Neural cell (in vitro differentiated cells): ENCODE results near the gene CDR2L. TPM values are rescaled to one million over a fixed set of nuclear protein-coding genes. Genes with fewer than 3 reads are reported as not detected.
A peak's percentile ranks its signal among the peaks of the same experiment; 100 is the strongest.

Experiments used
- H2AFZ ChIP-seq: fragments of 200-600, 300-800 bp; sonication (generic), shearing (Covaris generic); 2 replicates; pipeline ENCODE4 v1.6.0; 2014; ENCODE audit warnings: low read depth, mild to moderate bottlenecking, antibody characterized with exemption, low read length, moderate library complexity
- H3F3A ChIP-seq: fragments of 200-600 bp; shearing (Covaris generic); 2 replicates; pipeline ENCODE4 v1.6.1; 2016; ENCODE audit warnings: mild to moderate bottlenecking, moderate library complexity, mixed read lengths, antibody characterized with exemption, low read length; ENCODE audit not compliant: insufficient read depth, poor library complexity, severe bottlenecking
- H3K27ac ChIP-seq: fragments of 200-600, 300-800 bp; sonication (generic), shearing (Covaris generic); 2 replicates; pipeline ENCODE4 v1.5.1; 2014; ENCODE audit warnings: mild to moderate bottlenecking, low read length, moderate library complexity
- H3K27me3 ChIP-seq: fragments of 300-800, 200-600 bp; sonication (generic), shearing (Covaris generic); 2 replicates; pipeline ENCODE4 v1.6.0; 2014; ENCODE audit warnings: mild to moderate bottlenecking, low read depth, low read length, moderate library complexity; ENCODE audit not compliant: insufficient read depth
- H3K36me3 ChIP-seq: fragments of 300-800, 200-600 bp; sonication (generic), shearing (Covaris generic); 2 replicates; pipeline ENCODE4 v1.5.1; 2014; ENCODE audit warnings: mild to moderate bottlenecking, antibody characterized with exemption, low read length, moderate library complexity; ENCODE audit not compliant: insufficient read depth
- H3K4me2 ChIP-seq: fragments of 300-800, 200-600 bp; sonication (generic), shearing (Covaris generic); 2 replicates; pipeline ENCODE4 v1.6.0; 2014; ENCODE audit warnings: mild to moderate bottlenecking, low read length
- H3K4me3 ChIP-seq: fragments of 300-800, 200-600 bp; sonication (generic), shearing (Covaris generic); 2 replicates; pipeline ENCODE4 v1.5.1; 2014; ENCODE audit warnings: mild to moderate bottlenecking, low read length, moderate library complexity
- H3K79me2 ChIP-seq: fragments of 200-600 bp; shearing (Covaris generic); replicated peaks from 2 replicates; pipeline ENCODE4 v1.6.0; 2014; ENCODE audit warnings: mild to moderate bottlenecking, low read length, moderate library complexity; ENCODE audit not compliant: insufficient read depth
- H3K9ac ChIP-seq: fragments of 300-800, 200-600 bp; sonication (generic), shearing (Covaris generic); 2 replicates; pipeline ENCODE4 v1.6.1; 2016; ENCODE audit warnings: mild to moderate bottlenecking, low read length, mixed read lengths
- H3K9me2 ChIP-seq: fragments of 200-600 bp; shearing (Covaris generic); 2 replicates; pipeline ENCODE4 v1.6.1; 2016; ENCODE audit warnings: mild to moderate bottlenecking, low read length, mixed read lengths; ENCODE audit not compliant: insufficient read depth
- H3K9me3 ChIP-seq: fragments of 200-600, 300-800 bp; sonication (generic), shearing (Covaris generic); 2 replicates; pipeline ENCODE4 v1.6.1; 2016; ENCODE audit warnings: mild to moderate bottlenecking, mixed run types, low read length, moderate library complexity, mixed read lengths
- H4K20me1 ChIP-seq: fragments of 200-600 bp; shearing (Covaris generic); 2 replicates; pipeline ENCODE4 v1.6.1; 2016; ENCODE audit warnings: mild to moderate bottlenecking, mixed run types; ENCODE audit not compliant: insufficient read depth
- EP300 ChIP-seq: fragments of 450-650 bp; conservative IDR thresholded peaks from 2 replicates; pipeline ENCODE4 v1.6.1; 2014; ENCODE audit warnings: antibody characterized with exemption, mild to moderate bottlenecking, moderate library complexity; ENCODE audit not compliant: poor library complexity, severe bottlenecking
- EZH2 ChIP-seq: fragments of 200-600, 300-800 bp; shearing (Covaris generic), sonication (generic); IDR thresholded peaks from 2 replicates; pipeline ENCODE4 v1.6.1; 2014; ENCODE audit warnings: antibody characterized with exemption, low read length, borderline replicate concordance, mild to moderate bottlenecking; ENCODE audit not compliant: insufficient read depth, poor library complexity, severe bottlenecking
- MXI1 ChIP-seq: fragments of 450-650 bp; conservative IDR thresholded peaks from 2 replicates; pipeline ENCODE4 v1.6.1; 2014; ENCODE audit warnings: antibody characterized with exemption, mild to moderate bottlenecking; ENCODE audit not compliant: poor library complexity, severe bottlenecking
- POLR2AphosphoS5 ChIP-seq: IDR thresholded peaks from 2 replicates; pipeline ENCODE4 v1.6.1; 2012
- RAD21 ChIP-seq: fragments of 450-650 bp; conservative IDR thresholded peaks from 2 replicates; pipeline ENCODE4 v1.6.1; 2014; ENCODE audit warnings: antibody characterized with exemption, mild to moderate bottlenecking, moderate library complexity
- REST ChIP-seq: IDR thresholded peaks from 2 replicates; pipeline ENCODE4 v1.6.1; 2012; ENCODE audit warnings: borderline replicate concordance
- SMC3 ChIP-seq: fragments of 450-650 bp; conservative IDR thresholded peaks from 2 replicates; pipeline ENCODE4 v1.6.1; 2014; ENCODE audit warnings: antibody characterized with exemption, mild to moderate bottlenecking, moderate library complexity; ENCODE audit not compliant: poor library complexity
- TAF1 ChIP-seq: IDR thresholded peaks from 2 replicates; pipeline ENCODE4 v1.6.1; 2012; ENCODE audit warnings: low read depth
- polyA plus RNA-seq: library from polyadenylated mRNA; depleted of rRNA; stranded (reverse); fragments of >200 nt; gene quantifications from 2 replicates; pipeline ENCODE4 v1.2.3, GENCODE V29; 2014
- TF ChIP-seq, protein P1 (sequence below): fragments of 450-650 bp; IDR thresholded peaks from 2 replicates; pipeline ENCODE4 v1.5.1; 2014; ENCODE audit warnings: antibody characterized with exemption, mild to moderate bottlenecking, moderate library complexity; ENCODE audit not compliant: poor library complexity, severe bottlenecking

The CDR2L gene
- polyA plus RNA-seq, 1 donor from 2014 or later, result 8.1 TPM

- no peaks in the 10 kb centered on the region for H3K9me3 ChIP-seq
- H3K4me3 ChIP-seq, result peak overlapping the region; percentile 71
- no peaks in the 10 kb centered on the region for H3K9me2 ChIP-seq
- peak overlapping the region; percentile 78 for H3K4me2 ChIP-seq
- peak overlapping the region; percentile 83 for H3K9ac ChIP-seq
- no peaks in the 10 kb centered on the region for H4K20me1 ChIP-seq
- no peaks in the 10 kb centered on the region for H3K27me3 ChIP-seq
- H2AFZ ChIP-seq, result peak overlapping the region; percentile 60
- peaks cover 6% of the 10 kb centered on the region for H3K79me2 ChIP-seq
- H3F3A ChIP-seq, result peaks cover 4% of the 10 kb centered on the region
- H3K36me3 ChIP-seq, result no peaks in the 10 kb centered on the region
- H3K27ac ChIP-seq, result peak overlapping the region; percentile 92
- TF ChIP-seq POLR2AphosphoS5, result no peak
- peak; percentile 13 for TF ChIP-seq EP300
- TF ChIP-seq REST, result peak; percentile 30
- no peak for TF ChIP-seq SMC3
Observed at GRCh38 chr17:75013092-75013559, 25.7 kb downstream of the CDR2L start.

DNA sequence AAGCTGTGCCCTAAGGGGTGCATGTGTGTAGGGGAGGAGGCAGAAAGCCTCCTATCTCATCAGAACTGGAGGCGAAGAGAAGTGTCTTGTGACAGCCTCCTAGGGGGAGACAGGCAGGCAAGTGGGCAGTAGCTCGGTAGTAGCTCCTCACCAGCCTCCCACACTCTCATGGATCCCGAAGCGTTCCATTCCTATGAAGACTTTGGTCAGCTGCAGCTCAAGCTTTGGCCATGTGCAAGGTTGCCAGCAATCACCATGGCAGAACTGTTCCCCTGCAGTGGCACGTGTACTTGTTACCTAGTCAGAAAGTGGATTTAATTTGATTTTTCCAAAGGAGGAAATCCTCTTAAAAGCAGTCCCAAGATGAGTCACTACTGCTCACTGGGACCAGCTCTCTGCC lies 31.7 kb downstream of the CDR2L start:
- Histone ChIP-seq H3K4me2 (no peak overlapping the region), H3K9me3 (no peaks in the 10 kb centered on the region), H3F3A (no peaks in the 10 kb centered on the region), H2AFZ (no peak overlapping the region), H3K79me2 (peaks cover 6% of the 10 kb centered on the region), H3K9ac (no peak overlapping the region), H3K4me3 (no peak overlapping the region), H4K20me1 (no peaks in the 10 kb centered on the region), H3K36me3 (no peaks in the 10 kb centered on the region), H3K27me3 (no peaks in the 10 kb centered on the region), H3K27ac (no peak overlapping the region), H3K9me2 (no peaks in the 10 kb centered on the region)
- TF ChIP-seq SMC3, result no peak
- TF ChIP-seq EZH2, result no peak
- no peak for TF ChIP-seq EP300
- TF ChIP-seq, protein P1, sequence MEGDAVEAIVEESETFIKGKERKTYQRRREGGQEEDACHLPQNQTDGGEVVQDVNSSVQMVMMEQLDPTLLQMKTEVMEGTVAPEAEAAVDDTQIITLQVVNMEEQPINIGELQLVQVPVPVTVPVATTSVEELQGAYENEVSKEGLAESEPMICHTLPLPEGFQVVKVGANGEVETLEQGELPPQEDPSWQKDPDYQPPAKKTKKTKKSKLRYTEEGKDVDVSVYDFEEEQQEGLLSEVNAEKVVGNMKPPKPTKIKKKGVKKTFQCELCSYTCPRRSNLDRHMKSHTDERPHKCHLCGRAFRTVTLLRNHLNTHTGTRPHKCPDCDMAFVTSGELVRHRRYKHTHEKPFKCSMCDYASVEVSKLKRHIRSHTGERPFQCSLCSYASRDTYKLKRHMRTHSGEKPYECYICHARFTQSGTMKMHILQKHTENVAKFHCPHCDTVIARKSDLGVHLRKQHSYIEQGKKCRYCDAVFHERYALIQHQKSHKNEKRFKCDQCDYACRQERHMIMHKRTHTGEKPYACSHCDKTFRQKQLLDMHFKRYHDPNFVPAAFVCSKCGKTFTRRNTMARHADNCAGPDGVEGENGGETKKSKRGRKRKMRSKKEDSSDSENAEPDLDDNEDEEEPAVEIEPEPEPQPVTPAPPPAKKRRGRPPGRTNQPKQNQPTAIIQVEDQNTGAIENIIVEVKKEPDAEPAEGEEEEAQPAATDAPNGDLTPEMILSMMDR, result no peak
- TF ChIP-seq RAD21, result no peak
- TF ChIP-seq REST, result no peak
- TF ChIP-seq POLR2AphosphoS5, result no peak
- no peak for TF ChIP-seq MXI1
- no peak for TF ChIP-seq TAF1
